Gastrocnemius medialis (tissue), 4 donors: Measurements from ENCODE around the gene NPY4R.
"Not testable (repeated sequence)": the region's sequence is repeated elsewhere in the genome, so short reads cannot be mapped to it uniquely, and the experiment has no call there.

Experiments
- POLR2A ChIP-seq, 2 donors: fragments of 450-650 bp; IDR thresholded peaks; one replicate each; pipeline ENCODE4 v1.6.1; 2017; ENCODE audit warnings: antibody characterized with exemption in 2 of 2, mild to moderate bottlenecking in 2 of 2, moderate library complexity in 2 of 2
- TF ChIP-seq, protein P1 (sequence below), 5 experiments: fragments of 450-650 bp in 3 of 5; fragments of 200-600 bp in 2 of 5; sonication (generic) in 2 of 5; IDR thresholded peaks in 4 of 5; conservative IDR thresholded peaks in 1 of 5; 1 replicate in 4 of 5; 2 replicates in 1 of 5; pipeline ENCODE4 v1.5.1; 2016 to 2019; ENCODE audit warnings: antibody characterized with exemption in 5 of 5, mild to moderate bottlenecking in 3 of 5, moderate library complexity in 3 of 5

GRCh38 chr10:46457071-46457470, 8.7 kb downstream of the NPY4R start:
- TF ChIP-seq, protein P1, sequence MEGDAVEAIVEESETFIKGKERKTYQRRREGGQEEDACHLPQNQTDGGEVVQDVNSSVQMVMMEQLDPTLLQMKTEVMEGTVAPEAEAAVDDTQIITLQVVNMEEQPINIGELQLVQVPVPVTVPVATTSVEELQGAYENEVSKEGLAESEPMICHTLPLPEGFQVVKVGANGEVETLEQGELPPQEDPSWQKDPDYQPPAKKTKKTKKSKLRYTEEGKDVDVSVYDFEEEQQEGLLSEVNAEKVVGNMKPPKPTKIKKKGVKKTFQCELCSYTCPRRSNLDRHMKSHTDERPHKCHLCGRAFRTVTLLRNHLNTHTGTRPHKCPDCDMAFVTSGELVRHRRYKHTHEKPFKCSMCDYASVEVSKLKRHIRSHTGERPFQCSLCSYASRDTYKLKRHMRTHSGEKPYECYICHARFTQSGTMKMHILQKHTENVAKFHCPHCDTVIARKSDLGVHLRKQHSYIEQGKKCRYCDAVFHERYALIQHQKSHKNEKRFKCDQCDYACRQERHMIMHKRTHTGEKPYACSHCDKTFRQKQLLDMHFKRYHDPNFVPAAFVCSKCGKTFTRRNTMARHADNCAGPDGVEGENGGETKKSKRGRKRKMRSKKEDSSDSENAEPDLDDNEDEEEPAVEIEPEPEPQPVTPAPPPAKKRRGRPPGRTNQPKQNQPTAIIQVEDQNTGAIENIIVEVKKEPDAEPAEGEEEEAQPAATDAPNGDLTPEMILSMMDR (IDR thresholded peaks at IDR 0.05 in 4 of 5, conservative IDR thresholded peaks at IDR 0.05 in 1 of 5): not testable (repeated sequence)
- not testable (repeated sequence) for TF ChIP-seq POLR2A (IDR thresholded peaks at IDR 0.05)
